GM18520 (cell line): ENCODE data around the gene SLC25A4.
"Not testable (repeated sequence)": the region's sequence is repeated elsewhere in the genome, so short reads cannot be mapped to it uniquely, and the experiment has no call there.

Experiments used
- ATAC-seq: cut with Tn5 transposase; IDR thresholded peaks from one replicate; pipeline ENCODE4 v1.9.1; 2021; ENCODE audit not compliant: unreplicated experiment

The SLC25A4 gene

GRCh38 chr4:185171373-185172071, 28.5 kb downstream of the SLC25A4 start:
- ATAC-seq, result no peak

- ATAC-seq, result no peak
Measured at GRCh38 chr4:185179488-185179887, 36.4 kb downstream of the SLC25A4 start.

GRCh38 chr4:185182239-185182638, 39.2 kb downstream of the SLC25A4 start:
- no peak for ATAC-seq

- no peak for ATAC-seq
Measured at GRCh38 chr4:185183622-185184281, 40.7 kb downstream of the SLC25A4 start.

GRCh38 chr4:185186769-185187168, 43.7 kb downstream of the SLC25A4 start:
- no peak for ATAC-seq

- no peak for ATAC-seq
Measured at GRCh38 chr4:185189606-185190305, 46.7 kb downstream of the SLC25A4 start.

- no peak for ATAC-seq
Measured at GRCh38 chr4:185190306-185190856, 47.3 kb downstream of the SLC25A4 start.

GRCh38 chr4:185192059-185192458, 49.0 kb downstream of the SLC25A4 start:
- ATAC-seq, result peak; percentile 81

GRCh38 chr4:185194924-185195888, 52.1 kb downstream of the SLC25A4 start:
- no peak for ATAC-seq

GRCh38 chr4:185196437-185196836, 53.4 kb downstream of the SLC25A4 start:
- ATAC-seq, result no peak

- ATAC-seq, result not testable (repeated sequence)
Measured at GRCh38 chr4:185198189-185198588, 55.1 kb downstream of the SLC25A4 start.
